CD4-positive, alpha-beta T cell (primary cell): Measurements from ENCODE around the gene MTTP. TPM values are rescaled to one million over a fixed set of nuclear protein-coding genes. Genes with fewer than 3 reads are reported as not detected.

Experiments used
- ATAC-seq: fragments of 200-7000 bp; cut with Tn5 transposase; one replicate; pipeline ENCODE4 v1.10.0; 2022; ENCODE audit warnings: mild to moderate bottlenecking; ENCODE audit not compliant: poor library complexity
- CTCF ChIA-PET: fragments of 350-600 bp; sonication (Branson Sonifier 250); formaldehyde crosslinking; loops from one replicate; lab custom pipeline; 2021; ENCODE audit warnings: antibody characterized with exemption, inconsistent platforms; lab: Charles Lee
- POLR2A ChIA-PET: fragments of 350-600 bp; sonication (Branson Sonifier 250); formaldehyde crosslinking; loops from one replicate; lab custom pipeline; 2021; ENCODE audit warnings: antibody characterized with exemption, inconsistent platforms; lab: Charles Lee
- DNase-seq, 14 experiments: peaks; one replicate each; pipeline ENCODE4 v3.0.0-alpha.2; 2013 to 2020; ENCODE audit warnings: mixed read lengths in 2 of 14
- H3K27ac ChIP-seq, 2 donors: one replicate each; pipeline versions ENCODE4 v1.5.1 to v1.7.0; 2013; ENCODE audit warnings: low read length in 2 of 2, low read depth in 1 of 2, mild to moderate bottlenecking in 1 of 2
- H3K27me3 ChIP-seq, 2 experiments: 1 replicate in 1 of 2; 2 replicates in 1 of 2; pipeline versions ENCODE4 v1.6.1 to v1.7.0; 2013; ENCODE audit warnings: low read length in 2 of 2, control low read depth in 1 of 2, mild to moderate bottlenecking in 1 of 2, moderate library complexity in 1 of 2; ENCODE audit not compliant: insufficient read depth in 2 of 2, control insufficient read depth in 1 of 2
- H3K36me3 ChIP-seq: one replicate; pipeline ENCODE4 v1.6.1; 2013; ENCODE audit warnings: low read length, control low read depth; ENCODE audit not compliant: insufficient read depth
- H3K4me1 ChIP-seq: one replicate; pipeline ENCODE4 v1.6.1; 2013; ENCODE audit warnings: low read length, control low read depth; ENCODE audit not compliant: insufficient read depth
- H3K4me3 ChIP-seq: one replicate; pipeline ENCODE4 v1.5.1; 2013; ENCODE audit warnings: mild to moderate bottlenecking, low read length, moderate library complexity
- H3K9me3 ChIP-seq, 2 experiments: 1 replicate in 1 of 2; 2 replicates in 1 of 2; pipeline versions ENCODE4 v1.6.1 to v1.7.0; 2013; ENCODE audit warnings: low read length in 2 of 2, mild to moderate bottlenecking in 2 of 2, control low read depth in 1 of 2, moderate library complexity in 1 of 2; ENCODE audit not compliant: control insufficient read depth in 1 of 2, insufficient read depth in 1 of 2
- H3K27ac Mint-ChIP-seq: one replicate; pipeline ENCODE4 v1.8.0; 2020; ENCODE audit warnings: mixed read lengths
- H3K27me3 Mint-ChIP-seq: one replicate; pipeline ENCODE4 v1.8.0; 2021; ENCODE audit warnings: mixed read lengths
- H3K36me3 Mint-ChIP-seq: one replicate; pipeline ENCODE4 v1.8.0; 2021; ENCODE audit warnings: low read depth, mixed read lengths
- H3K4me1 Mint-ChIP-seq: one replicate; pipeline ENCODE4 v1.8.0; 2021; ENCODE audit warnings: low read depth, mixed read lengths
- H3K4me3 Mint-ChIP-seq: one replicate; pipeline ENCODE4 v1.8.0; 2020; ENCODE audit warnings: mild to moderate bottlenecking, mixed read lengths
- H3K9me3 Mint-ChIP-seq: one replicate; pipeline ENCODE4 v1.8.0; 2020; ENCODE audit warnings: mixed read lengths
- intact Hi-C, 2 experiments: fragments of 100-400 bp; cut with DNase I in 1 of 2; cut with micrococcal nuclease in 1 of 2; formaldehyde crosslinking; loops; one replicate each; pipeline versions ENCODE4 v1.15.1 to v1.9.0; 2023 to 2025; cut with DNase I, micrococcal nuclease
- total RNA-seq, 174 experiments: library from RNA in 2 of 174; stranded (reverse) in 2 of 174; gene quantifications; one replicate each; pipeline ENCODE4 v1.2.3 and lab custom pipeline; 2021 to 2026
- TF ChIP-seq, protein P1 (sequence below): fragments of 200-600 bp; IDR thresholded peaks from one replicate; pipeline ENCODE4 v1.8.0; 2022; ENCODE audit warnings: antibody characterized with exemption, mild to moderate bottlenecking

Gene MTTP
- total RNA-seq, 2 experiments from 2014 or later: not detected

DNA sequence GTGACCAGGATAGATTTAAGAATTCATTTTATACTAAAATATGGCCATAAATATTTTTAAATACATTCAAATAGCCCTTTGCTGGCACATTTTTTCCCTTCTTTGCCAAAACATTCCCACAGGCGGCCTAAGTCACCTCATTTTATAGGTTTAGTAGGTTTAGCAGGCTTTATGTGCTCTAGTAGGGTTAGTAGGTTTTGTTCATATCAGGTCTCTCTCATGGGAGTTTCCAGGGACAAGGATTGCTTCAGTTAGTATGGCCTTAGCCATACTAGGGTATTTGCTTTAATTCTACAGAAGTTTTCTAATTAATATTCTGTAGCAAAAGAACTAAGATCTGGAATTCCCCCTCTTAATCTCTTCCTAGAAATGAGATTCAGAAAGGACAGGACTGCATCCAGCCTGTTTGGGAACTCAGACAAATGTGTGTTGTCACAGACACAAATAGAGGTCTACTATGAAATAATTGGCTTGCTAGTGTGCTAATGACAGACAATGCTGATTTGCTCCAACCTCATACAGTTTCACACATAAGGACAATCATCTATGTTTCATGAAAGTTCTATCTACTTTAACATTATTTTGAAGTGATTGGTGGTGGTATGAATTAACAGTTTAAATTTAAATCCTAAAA lies 772 bp upstream of the MTTP start:
- H3K27ac Mint-ChIP-seq: no peak overlapping the region
- intact Hi-C loops: no loop called here
- no peak overlapping the region for H3K27ac ChIP-seq
- H3K36me3 ChIP-seq: no peaks in the 10 kb centered on the region
- H3K27me3 Mint-ChIP-seq: peaks cover 73% of the 10 kb centered on the region
- H3K36me3 Mint-ChIP-seq: no peaks in the 10 kb centered on the region
- no peaks in the 10 kb centered on the region for H3K9me3 ChIP-seq
- no peaks in the 10 kb centered on the region for H3K4me1 Mint-ChIP-seq
- TF ChIP-seq, protein P1, sequence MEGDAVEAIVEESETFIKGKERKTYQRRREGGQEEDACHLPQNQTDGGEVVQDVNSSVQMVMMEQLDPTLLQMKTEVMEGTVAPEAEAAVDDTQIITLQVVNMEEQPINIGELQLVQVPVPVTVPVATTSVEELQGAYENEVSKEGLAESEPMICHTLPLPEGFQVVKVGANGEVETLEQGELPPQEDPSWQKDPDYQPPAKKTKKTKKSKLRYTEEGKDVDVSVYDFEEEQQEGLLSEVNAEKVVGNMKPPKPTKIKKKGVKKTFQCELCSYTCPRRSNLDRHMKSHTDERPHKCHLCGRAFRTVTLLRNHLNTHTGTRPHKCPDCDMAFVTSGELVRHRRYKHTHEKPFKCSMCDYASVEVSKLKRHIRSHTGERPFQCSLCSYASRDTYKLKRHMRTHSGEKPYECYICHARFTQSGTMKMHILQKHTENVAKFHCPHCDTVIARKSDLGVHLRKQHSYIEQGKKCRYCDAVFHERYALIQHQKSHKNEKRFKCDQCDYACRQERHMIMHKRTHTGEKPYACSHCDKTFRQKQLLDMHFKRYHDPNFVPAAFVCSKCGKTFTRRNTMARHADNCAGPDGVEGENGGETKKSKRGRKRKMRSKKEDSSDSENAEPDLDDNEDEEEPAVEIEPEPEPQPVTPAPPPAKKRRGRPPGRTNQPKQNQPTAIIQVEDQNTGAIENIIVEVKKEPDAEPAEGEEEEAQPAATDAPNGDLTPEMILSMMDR: no peak
- H3K4me3 Mint-ChIP-seq: no peak overlapping the region
- H3K4me3 ChIP-seq: no peak overlapping the region
- DNase-seq (no peak), ATAC-seq (no peak)
- CTCF ChIA-PET: no interaction called here
- POLR2A ChIA-PET: interaction anchor here (0.7 kb wide), 1 partner anchor 10 kb away, joined by 3 read pairs; the partner anchor contains the start of gene TRMT10A
- peaks cover 3 to 33% of the 10 kb centered on the region in 2 experiments for H3K27me3 ChIP-seq
- no peaks in the 10 kb centered on the region for H3K9me3 Mint-ChIP-seq
- no peaks in the 10 kb centered on the region for H3K4me1 ChIP-seq

- Mint-ChIP-seq H3K9me3 (no peaks in the 10 kb centered on the region), H3K36me3 (no peaks in the 10 kb centered on the region), H3K27me3 (peaks cover 69% of the 10 kb centered on the region), H3K27ac (no peak overlapping the region), H3K4me3 (no peak overlapping the region), H3K4me1 (no peaks in the 10 kb centered on the region)
- Histone ChIP-seq H3K27me3 (peaks cover 3 to 13% of the 10 kb centered on the region in 2 experiments), H3K36me3 (no peaks in the 10 kb centered on the region), H3K27ac (no peak overlapping the region), H3K4me1 (no peaks in the 10 kb centered on the region), H3K4me3 (no peak overlapping the region), H3K9me3 (no peaks in the 10 kb centered on the region)
- TF ChIP-seq, protein P1: no peak
- POLR2A ChIA-PET: interaction anchor here (0.6 kb wide), 1 partner anchor 269 kb away, joined by 4 read pairs; no protein-coding TSS in a partner anchor
- ATAC-seq (no peak), DNase-seq (no peak)
- CTCF ChIA-PET: no interaction called here
- intact Hi-C loops: no loop called here
These were observed 4.1 kb downstream of the MTTP start for GRCh38 chr4:99578714-99579113.

GRCh38 chr4:99585516-99585915 lies 10.9 kb downstream of the MTTP start:
- peaks cover 30% of the 10 kb centered on the region for H3K27me3 Mint-ChIP-seq
- no peak overlapping the region for H3K27ac Mint-ChIP-seq
- no peaks in the 10 kb centered on the region for H3K36me3 Mint-ChIP-seq
- no peak overlapping the region for H3K4me3 Mint-ChIP-seq
- no peak overlapping the region for H3K27ac ChIP-seq
- no peaks in the 10 kb centered on the region for H3K9me3 ChIP-seq
- H3K9me3 Mint-ChIP-seq: no peaks in the 10 kb centered on the region
- H3K4me1 ChIP-seq: no peaks in the 10 kb centered on the region
- no peaks in the 10 kb centered on the region for H3K36me3 ChIP-seq
- POLR2A ChIA-PET: no interaction called here
- TF ChIP-seq, protein P1: no peak
- H3K4me1 Mint-ChIP-seq: no peaks in the 10 kb centered on the region
- DNase-seq (no peak), ATAC-seq (no peak)
- H3K27me3 ChIP-seq: peaks cover 0 to 4% of the 10 kb centered on the region in 2 experiments
- CTCF ChIA-PET: no interaction called here
- no peak overlapping the region for H3K4me3 ChIP-seq
- intact Hi-C loops: no loop called here
